ENCODE measurements around the gene FSCN2.

DNA sequence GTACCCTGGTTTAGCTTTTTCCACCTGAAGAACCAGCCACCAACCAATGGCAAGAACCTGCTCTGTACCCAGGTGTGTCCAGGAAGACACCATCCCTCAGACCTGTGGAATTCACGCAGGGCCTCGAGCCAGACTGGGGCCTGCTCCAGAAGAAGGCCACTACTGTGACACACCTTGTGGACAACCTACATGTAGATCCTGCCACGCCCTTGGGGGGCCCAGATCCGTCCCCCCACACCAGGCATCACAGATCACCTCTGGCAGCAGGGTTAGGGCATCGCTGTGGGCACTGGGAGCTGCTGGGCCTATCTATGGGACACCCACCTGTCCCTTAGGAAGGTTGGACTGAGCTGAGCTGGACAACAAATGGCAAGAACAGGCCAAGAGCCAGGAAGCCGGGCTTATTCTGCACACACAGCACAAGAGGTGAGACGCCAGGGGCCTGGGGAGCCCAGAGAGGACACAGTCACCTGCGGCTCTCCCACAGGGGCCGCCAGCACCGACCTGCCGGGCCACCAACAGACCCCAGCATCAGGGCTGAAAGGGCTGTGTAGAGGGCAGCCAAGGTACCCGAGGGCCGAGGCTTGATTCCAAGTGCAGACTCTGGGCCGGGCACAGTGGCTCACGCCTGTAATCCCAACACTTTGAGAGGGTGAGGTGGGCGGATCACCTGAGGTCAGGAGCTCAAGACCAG is 16.3 kb downstream of the FSCN2 start:
- TF ChIP-seq EZH2 (IDR thresholded peaks at IDR 0.05; ENCODE audit: low read depth, unreplicated experiment) = no peak
- no peak for TF ChIP-seq EZH2phosphoT487 (IDR thresholded peaks at IDR 0.05; ENCODE audit: unreplicated experiment)
- TF ChIP-seq, protein P1, sequence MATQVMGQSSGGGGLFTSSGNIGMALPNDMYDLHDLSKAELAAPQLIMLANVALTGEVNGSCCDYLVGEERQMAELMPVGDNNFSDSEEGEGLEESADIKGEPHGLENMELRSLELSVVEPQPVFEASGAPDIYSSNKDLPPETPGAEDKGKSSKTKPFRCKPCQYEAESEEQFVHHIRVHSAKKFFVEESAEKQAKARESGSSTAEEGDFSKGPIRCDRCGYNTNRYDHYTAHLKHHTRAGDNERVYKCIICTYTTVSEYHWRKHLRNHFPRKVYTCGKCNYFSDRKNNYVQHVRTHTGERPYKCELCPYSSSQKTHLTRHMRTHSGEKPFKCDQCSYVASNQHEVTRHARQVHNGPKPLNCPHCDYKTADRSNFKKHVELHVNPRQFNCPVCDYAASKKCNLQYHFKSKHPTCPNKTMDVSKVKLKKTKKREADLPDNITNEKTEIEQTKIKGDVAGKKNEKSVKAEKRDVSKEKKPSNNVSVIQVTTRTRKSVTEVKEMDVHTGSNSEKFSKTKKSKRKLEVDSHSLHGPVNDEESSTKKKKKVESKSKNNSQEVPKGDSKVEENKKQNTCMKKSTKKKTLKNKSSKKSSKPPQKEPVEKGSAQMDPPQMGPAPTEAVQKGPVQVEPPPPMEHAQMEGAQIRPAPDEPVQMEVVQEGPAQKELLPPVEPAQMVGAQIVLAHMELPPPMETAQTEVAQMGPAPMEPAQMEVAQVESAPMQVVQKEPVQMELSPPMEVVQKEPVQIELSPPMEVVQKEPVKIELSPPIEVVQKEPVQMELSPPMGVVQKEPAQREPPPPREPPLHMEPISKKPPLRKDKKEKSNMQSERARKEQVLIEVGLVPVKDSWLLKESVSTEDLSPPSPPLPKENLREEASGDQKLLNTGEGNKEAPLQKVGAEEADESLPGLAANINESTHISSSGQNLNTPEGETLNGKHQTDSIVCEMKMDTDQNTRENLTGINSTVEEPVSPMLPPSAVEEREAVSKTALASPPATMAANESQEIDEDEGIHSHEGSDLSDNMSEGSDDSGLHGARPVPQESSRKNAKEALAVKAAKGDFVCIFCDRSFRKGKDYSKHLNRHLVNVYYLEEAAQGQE (IDR thresholded peaks at IDR 0.05; ENCODE audit: unreplicated experiment) = no peak
- TF ChIP-seq, protein P2, sequence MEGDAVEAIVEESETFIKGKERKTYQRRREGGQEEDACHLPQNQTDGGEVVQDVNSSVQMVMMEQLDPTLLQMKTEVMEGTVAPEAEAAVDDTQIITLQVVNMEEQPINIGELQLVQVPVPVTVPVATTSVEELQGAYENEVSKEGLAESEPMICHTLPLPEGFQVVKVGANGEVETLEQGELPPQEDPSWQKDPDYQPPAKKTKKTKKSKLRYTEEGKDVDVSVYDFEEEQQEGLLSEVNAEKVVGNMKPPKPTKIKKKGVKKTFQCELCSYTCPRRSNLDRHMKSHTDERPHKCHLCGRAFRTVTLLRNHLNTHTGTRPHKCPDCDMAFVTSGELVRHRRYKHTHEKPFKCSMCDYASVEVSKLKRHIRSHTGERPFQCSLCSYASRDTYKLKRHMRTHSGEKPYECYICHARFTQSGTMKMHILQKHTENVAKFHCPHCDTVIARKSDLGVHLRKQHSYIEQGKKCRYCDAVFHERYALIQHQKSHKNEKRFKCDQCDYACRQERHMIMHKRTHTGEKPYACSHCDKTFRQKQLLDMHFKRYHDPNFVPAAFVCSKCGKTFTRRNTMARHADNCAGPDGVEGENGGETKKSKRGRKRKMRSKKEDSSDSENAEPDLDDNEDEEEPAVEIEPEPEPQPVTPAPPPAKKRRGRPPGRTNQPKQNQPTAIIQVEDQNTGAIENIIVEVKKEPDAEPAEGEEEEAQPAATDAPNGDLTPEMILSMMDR (conservative IDR thresholded peaks at IDR 0.05; ENCODE audit: low read depth in 2 of 2) = no peak
- no peak for TF ChIP-seq NANOG (IDR thresholded peaks at IDR 0.05; ENCODE audit: borderline replicate concordance)
- TF ChIP-seq CREB1 (CRISPR knock-in tag; IDR thresholded peaks at IDR 0.05; ENCODE audit: low read depth) = no peak
- TF ChIP-seq POLR2AphosphoS5 (IDR thresholded peaks at IDR 0.05; ENCODE audit: low read depth) = no peak
- no peak for TF ChIP-seq ZNF114 (CRISPR knock-in tag; IDR thresholded peaks at IDR 0.05)
- no peak for TF ChIP-seq JUNB (IDR thresholded peaks at IDR 0.05; ENCODE audit: unreplicated experiment)
- TF ChIP-seq ZNF331 (CRISPR knock-in tag; IDR thresholded peaks at IDR 0.05; ENCODE audit: low read depth) = no peak
- TF ChIP-seq, protein P3, sequence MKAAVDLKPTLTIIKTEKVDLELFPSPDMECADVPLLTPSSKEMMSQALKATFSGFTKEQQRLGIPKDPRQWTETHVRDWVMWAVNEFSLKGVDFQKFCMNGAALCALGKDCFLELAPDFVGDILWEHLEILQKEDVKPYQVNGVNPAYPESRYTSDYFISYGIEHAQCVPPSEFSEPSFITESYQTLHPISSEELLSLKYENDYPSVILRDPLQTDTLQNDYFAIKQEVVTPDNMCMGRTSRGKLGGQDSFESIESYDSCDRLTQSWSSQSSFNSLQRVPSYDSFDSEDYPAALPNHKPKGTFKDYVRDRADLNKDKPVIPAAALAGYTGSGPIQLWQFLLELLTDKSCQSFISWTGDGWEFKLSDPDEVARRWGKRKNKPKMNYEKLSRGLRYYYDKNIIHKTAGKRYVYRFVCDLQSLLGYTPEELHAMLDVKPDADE (IDR thresholded peaks at IDR 0.05) = no peak
